Measurements from ENCODE around the gene MICOS13. TPM values are rescaled to one million over a fixed set of nuclear protein-coding genes. Genes with fewer than 3 reads are reported as not detected.

The MICOS13 gene
- total and polyA plus RNA-seq, 10 of the 15 experiments (the other 5 are each of a cell fraction or from before 2014, with no cell fraction given) = 9.4 to 211 (median 51.3) TPM

GRCh38 chr19:5719961-5720790 is 39.9 kb upstream of the MICOS13 start, which contains the start of the genes CATSPERD and LONP1 (continued):
- TF ChIP-seq, protein P1, sequence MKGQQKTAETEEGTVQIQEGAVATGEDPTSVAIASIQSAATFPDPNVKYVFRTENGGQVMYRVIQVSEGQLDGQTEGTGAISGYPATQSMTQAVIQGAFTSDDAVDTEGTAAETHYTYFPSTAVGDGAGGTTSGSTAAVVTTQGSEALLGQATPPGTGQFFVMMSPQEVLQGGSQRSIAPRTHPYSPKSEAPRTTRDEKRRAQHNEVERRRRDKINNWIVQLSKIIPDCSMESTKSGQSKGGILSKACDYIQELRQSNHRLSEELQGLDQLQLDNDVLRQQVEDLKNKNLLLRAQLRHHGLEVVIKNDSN (IDR thresholded peaks at IDR 0.05; ENCODE audit: borderline replicate concordance, extremely low read length, insufficient read depth, low read depth, low read length) = peak; percentile 95
- 0 out of 2 replicates have a peak, but pooled peaks have one; percentile 19 for TF ChIP-seq JUND (IDR thresholded peaks at IDR 0.05; ENCODE audit: low read depth, low read length)
- TF ChIP-seq, protein P2, sequence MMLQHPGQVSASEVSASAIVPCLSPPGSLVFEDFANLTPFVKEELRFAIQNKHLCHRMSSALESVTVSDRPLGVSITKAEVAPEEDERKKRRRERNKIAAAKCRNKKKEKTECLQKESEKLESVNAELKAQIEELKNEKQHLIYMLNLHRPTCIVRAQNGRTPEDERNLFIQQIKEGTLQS (IDR thresholded peaks at IDR 0.05; ENCODE audit: borderline replicate concordance, extremely low read depth, low read depth, low read length) = peak; percentile 93
- TF ChIP-seq SUZ12 (IDR thresholded peaks at IDR 0.05; ENCODE audit: unreplicated experiment) = no peak
- TF ChIP-seq BHLHE40 (IDR thresholded peaks at IDR 0.05; ENCODE audit: borderline replicate concordance in 1 of 2, low read depth in 2 of 2, low read length in 1 of 2) = peak; percentile 100
- TF ChIP-seq E2F4 (IDR thresholded peaks at IDR 0.05; ENCODE audit: low read depth, low read length) = peak; percentile 75
- TF ChIP-seq RCOR1 (conservative IDR thresholded peaks at IDR 0.05; ENCODE audit: low read depth, low read length) = no peak
- TF ChIP-seq GATAD2B (conservative IDR thresholded peaks at IDR 0.05; ENCODE audit: low read depth) = peak; percentile 22; the same call in 1 of the 2 replicates
- no peak for TF ChIP-seq HDAC2 (IDR thresholded peaks at IDR 0.05)
- TF ChIP-seq, protein P3, sequence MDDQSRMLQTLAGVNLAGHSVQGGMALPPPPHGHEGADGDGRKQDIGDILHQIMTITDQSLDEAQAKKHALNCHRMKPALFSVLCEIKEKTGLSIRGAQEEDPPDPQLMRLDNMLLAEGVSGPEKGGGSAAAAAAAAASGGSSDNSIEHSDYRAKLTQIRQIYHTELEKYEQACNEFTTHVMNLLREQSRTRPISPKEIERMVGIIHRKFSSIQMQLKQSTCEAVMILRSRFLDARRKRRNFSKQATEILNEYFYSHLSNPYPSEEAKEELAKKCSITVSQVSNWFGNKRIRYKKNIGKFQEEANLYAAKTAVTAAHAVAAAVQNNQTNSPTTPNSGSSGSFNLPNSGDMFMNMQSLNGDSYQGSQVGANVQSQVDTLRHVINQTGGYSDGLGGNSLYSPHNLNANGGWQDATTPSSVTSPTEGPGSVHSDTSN (IDR thresholded peaks at IDR 0.05; ENCODE audit: insufficient replicate concordance, low read depth, low read length) = no peak
- TF ChIP-seq ETV6 (conservative IDR thresholded peaks at IDR 0.05 in 1 of 2, IDR thresholded peaks at IDR 0.05 in 1 of 2; ENCODE audit: borderline replicate concordance in 1 of 2, low read depth in 1 of 2) = no peak
- no peak for TF ChIP-seq MTA2 (IDR thresholded peaks at IDR 0.05; ENCODE audit: low read depth)
- TF ChIP-seq PAX8 (IDR thresholded peaks at IDR 0.05) = no peak
- TF ChIP-seq ZNF217 (IDR thresholded peaks at IDR 0.05) = no peak
- TF ChIP-seq JUNB (IDR thresholded peaks at IDR 0.05) = no peak
- no peak for TF ChIP-seq STAT3 (IDR thresholded peaks at IDR 0.05; ENCODE audit: low read depth, low read length)
- TF ChIP-seq ZNF384 (IDR thresholded peaks at IDR 0.05; ENCODE audit: borderline replicate concordance, low read depth, low read length) = no peak
- TF ChIP-seq CBX3 (IDR thresholded peaks at IDR 0.05; ENCODE audit: borderline replicate concordance, low read depth) = no peak
- peak; percentile 45; the same call in 1 of the 2 replicates for TF ChIP-seq DPF2 (IDR thresholded peaks at IDR 0.05)
- TF ChIP-seq, protein P4, sequence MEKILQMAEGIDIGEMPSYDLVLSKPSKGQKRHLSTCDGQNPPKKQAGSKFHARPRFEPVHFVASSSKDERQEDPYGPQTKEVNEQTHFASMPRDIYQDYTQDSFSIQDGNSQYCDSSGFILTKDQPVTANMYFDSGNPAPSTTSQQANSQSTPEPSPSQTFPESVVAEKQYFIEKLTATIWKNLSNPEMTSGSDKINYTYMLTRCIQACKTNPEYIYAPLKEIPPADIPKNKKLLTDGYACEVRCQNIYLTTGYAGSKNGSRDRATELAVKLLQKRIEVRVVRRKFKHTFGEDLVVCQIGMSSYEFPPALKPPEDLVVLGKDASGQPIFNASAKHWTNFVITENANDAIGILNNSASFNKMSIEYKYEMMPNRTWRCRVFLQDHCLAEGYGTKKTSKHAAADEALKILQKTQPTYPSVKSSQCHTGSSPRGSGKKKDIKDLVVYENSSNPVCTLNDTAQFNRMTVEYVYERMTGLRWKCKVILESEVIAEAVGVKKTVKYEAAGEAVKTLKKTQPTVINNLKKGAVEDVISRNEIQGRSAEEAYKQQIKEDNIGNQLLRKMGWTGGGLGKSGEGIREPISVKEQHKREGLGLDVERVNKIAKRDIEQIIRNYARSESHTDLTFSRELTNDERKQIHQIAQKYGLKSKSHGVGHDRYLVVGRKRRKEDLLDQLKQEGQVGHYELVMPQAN (conservative IDR thresholded peaks at IDR 0.05) = peak; percentile 82; the same call in 1 of the 2 replicates

Measured in GM12878 (cell line).